A549 (cell line): ENCODE measurements around the gene GPR32. TPM values are rescaled to one million over a fixed set of nuclear protein-coding genes. Genes with fewer than 3 reads are reported as not detected.
"Not testable (repeated sequence)": the region's sequence is repeated elsewhere in the genome, so short reads cannot be mapped to it uniquely, and the experiment has no call there.

Source experiments
- ATAC-seq, 2 experiments: fragments of 200-7000 bp in 1 of 2; fragments of >200 bp in 1 of 2; cut with Nextera tagmentation in 1 of 2; cut with Tn5 transposase in 1 of 2; 3 replicates each; pipeline versions ENCODE4 v1.8.0 to v1.9.1; 2018 to 2020; ENCODE audit warnings: mild to moderate bottlenecking in 1 of 2, moderate library complexity in 1 of 2
- CTCF ChIA-PET: fragments of 300-600 bp; sonication (Branson Sonifier 250); formaldehyde crosslinking; extraction: SDS; loops from one replicate; lab custom pipeline; 2021; ENCODE audit warnings: antibody characterized with exemption, inconsistent platforms; lab: Yijun Ruan, JAX
- POLR2A ChIA-PET: fragments of 350-600 bp; formaldehyde crosslinking; extraction: SDS; loops from one replicate; lab custom pipeline; 2021; ENCODE audit warnings: antibody characterized with exemption, inconsistent platforms; lab: Yijun Ruan, JAX
- DNase-seq, 2 experiments: peaks; one replicate each; pipeline versions ENCODE4 v3.0.0 to v3.0.0-alpha.2; 2011 to 2016; ENCODE audit warnings: low read depth in 1 of 2, low spot score in 1 of 2
- FAIRE-seq: peaks from 2 replicates; lab custom pipeline; 2011; peaks lifted over from hg19 to GRCh38; lab: Jason Lieb, UNC
- H3K27ac ChIP-seq, 2 experiments: fragments of >200 bp; sonication (Bioruptor Twin); formaldehyde crosslinking; 3 replicates each; pipeline ENCODE4 v1.5.1; 2016 to 2017
- H3K4me1 ChIP-seq: fragments of >200 bp; sonication (Bioruptor Twin); formaldehyde crosslinking; 3 replicates; pipeline ENCODE4 v1.6.1; 2016
- H3K4me2 ChIP-seq: fragments of >200 bp; sonication (Bioruptor Twin); formaldehyde crosslinking; 3 replicates; pipeline ENCODE4 v1.6.1; 2016
- H3K4me3 ChIP-seq: fragments of >200 bp; sonication (Bioruptor Twin); formaldehyde crosslinking; 3 replicates; pipeline ENCODE4 v1.5.1; 2016
- H3K9me3 ChIP-seq: fragments of >200 bp; sonication (Bioruptor Twin); formaldehyde crosslinking; 3 replicates; pipeline ENCODE4 v1.6.1; 2016
- CBX8 ChIP-seq: fragments of 200-600 bp; sonication (generic); IDR thresholded peaks from 2 replicates; pipeline ENCODE4 v1.6.1; 2016
- EHF ChIP-seq: fragments of 250-450 bp; sonication (Bioruptor Pico); IDR thresholded peaks from 2 replicates; pipeline ENCODE4 v1.5.0; 2020; ENCODE audit warnings: mild to moderate bottlenecking
- EHMT2 ChIP-seq: fragments of 200-600 bp; sonication (generic); IDR thresholded peaks from 2 replicates; pipeline ENCODE4 v1.6.1; 2016; ENCODE audit warnings: antibody characterized with exemption, low read depth, mild to moderate bottlenecking, moderate library complexity
- ELK1 ChIP-seq: fragments of 150-350 bp; IDR thresholded peaks from 2 replicates; pipeline ENCODE4 v1.6.1; 2014; ENCODE audit warnings: low read depth, mild to moderate bottlenecking, low read length
- HEYL ChIP-seq: fragments of 250-450 bp; sonication (Bioruptor Pico); IDR thresholded peaks from 2 replicates; pipeline ENCODE4 v1.8.0; 2021; ENCODE audit warnings: mild to moderate bottlenecking, moderate library complexity
- HOXA7 ChIP-seq: fragments of 250-450 bp; sonication (Bioruptor Pico); IDR thresholded peaks from 2 replicates; pipeline ENCODE4 v1.5.0; 2020; ENCODE audit warnings: mild to moderate bottlenecking, moderate library complexity
- HOXB13 ChIP-seq: fragments of 250-450 bp; sonication (Bioruptor Pico); IDR thresholded peaks from 2 replicates; pipeline ENCODE4 v1.5.0; 2020; ENCODE audit warnings: low read depth, mild to moderate bottlenecking, moderate library complexity
- KDM5A ChIP-seq: fragments of 200-600 bp; sonication (generic); IDR thresholded peaks from 2 replicates; pipeline ENCODE4 v1.6.1; 2016; ENCODE audit warnings: antibody characterized with exemption, mild to moderate bottlenecking
- PBX3 ChIP-seq: IDR thresholded peaks from 2 replicates; pipeline ENCODE4 v1.6.1; 2012
- REST ChIP-seq: fragments of 200-600 bp; sonication (generic); IDR thresholded peaks from 2 replicates; pipeline ENCODE4 v1.6.1; 2016; ENCODE audit warnings: antibody characterized with exemption, mild to moderate bottlenecking, moderate library complexity
- RNF2 ChIP-seq: fragments of 200-600 bp; sonication (generic); IDR thresholded peaks from 2 replicates; pipeline ENCODE4 v1.6.1; 2016; ENCODE audit warnings: low read depth, mild to moderate bottlenecking, antibody characterized with exemption, moderate library complexity, borderline replicate concordance
- TP53 ChIP-seq: fragments of 250-450 bp; sonication (Bioruptor Pico); IDR thresholded peaks from 2 replicates; pipeline ENCODE4 v1.5.0; 2021; ENCODE audit warnings: mild to moderate bottlenecking, moderate library complexity
- USF2 ChIP-seq: fragments of 450-650 bp; IDR thresholded peaks from 2 replicates; pipeline ENCODE4 v1.6.1; 2014; ENCODE audit warnings: antibody characterized with exemption
- ZNF302 ChIP-seq: fragments of 250-450 bp; sonication (Bioruptor Pico); IDR thresholded peaks from 2 replicates; pipeline ENCODE4 v1.9.0; 2021; ENCODE audit warnings: inconsistent platforms, mild to moderate bottlenecking, moderate library complexity
- ZSCAN20 ChIP-seq: fragments of 250-450 bp; sonication (Bioruptor Pico); IDR thresholded peaks from 2 replicates; pipeline ENCODE4 v1.8.0; 2022; ENCODE audit warnings: mild to moderate bottlenecking, moderate library complexity
- WGBS: methylation state at CpG from one replicate; pipeline ENCODE4 v1.1.6; 2017; ENCODE audit errors: missing lambda C conversion rate; 5-methylcytosine and 5-hydroxymethylcytosine counted together
- polyA plus RNA-seq, 4 experiments: library from polyadenylated mRNA; depleted of rRNA in 3 of 4; stranded (reverse); fragments of >200 nt; fragmentation: RNase III in 1 of 4; extraction: RNeasy Plus Mini Kit Qiagen cat#74134 plus additional on column Dnase treatment in 1 of 4; gene quantifications; 2 replicates in 3 of 4; 3 replicates in 1 of 4; pipeline ENCODE4 v1.2.3, GENCODE V29; 2011 to 2017

Gene GPR32
- polyA plus RNA-seq, 2 of the 4 experiments (the other 2 are of a cell fraction), result not detected

GRCh38 chr19:50750010-50750409 is 20.3 kb upstream of the GPR32 start:
- 62% methylated on average over 15 of the region's 15 CpGs for WGBS
- TF ChIP-seq RNF2, result no peak
- no peak for TF ChIP-seq PBX3
- TF ChIP-seq USF2, result no peak
- TF ChIP-seq ZSCAN20 (CRISPR knock-in tag), result no peak
- no peak for TF ChIP-seq TP53 (CRISPR knock-in tag)
- TF ChIP-seq HOXB13 (CRISPR knock-in tag), result no peak
- TF ChIP-seq ZNF302 (CRISPR knock-in tag), result no peak
- no peak for TF ChIP-seq HOXA7 (CRISPR knock-in tag)
- no peak for TF ChIP-seq REST
- no peak for TF ChIP-seq ELK1
- TF ChIP-seq, all 56 proteins: peak for 0
- H3K4me1 ChIP-seq, result peaks cover 6% of the 10 kb centered on the region; the same call in 1 of the 3 replicates
- no peak overlapping the region for H3K27ac ChIP-seq
- ATAC-seq, result no peak
- FAIRE-seq, result no peak
- POLR2A ChIA-PET, result interaction anchor here (1.6 kb wide), 1 partner anchor 25 kb away, joined by 4 read pairs; no protein-coding TSS in a partner anchor
- DNase-seq, result no peak
- CTCF ChIA-PET, result interaction anchor here (1.0 to 2.9 kb wide), 5 partner anchors 9 to 212 kb away, joined by 3 to 17 read pairs (median 4); no protein-coding TSS in a partner anchor
- no peaks in the 10 kb centered on the region for H3K9me3 ChIP-seq
- H3K4me2 ChIP-seq, result no peak overlapping the region
- no peak overlapping the region for H3K4me3 ChIP-seq

- TF ChIP-seq CBX8 (no peak), EHF (CRISPR knock-in tag) (no peak), HEYL (no peak), HOXA7 (CRISPR knock-in tag) (no peak), KDM5A (no peak), EHMT2 (no peak)
- Histone ChIP-seq H3K4me3 (no peak overlapping the region), H3K27ac (no peak overlapping the region), H3K9me3 (no peaks in the 10 kb centered on the region), H3K4me2 (no peak overlapping the region), H3K4me1 (no peaks in the 10 kb centered on the region)
- DNase-seq, result no peak
- CTCF ChIA-PET, result interaction anchor here (1.0 to 4.8 kb wide), 7 partner anchors 10 to 216 kb away, joined by 3 to 25 read pairs (median 5); no protein-coding TSS in a partner anchor
- ATAC-seq, result no peak
- no peak for FAIRE-seq
- POLR2A ChIA-PET, result interaction anchor here (1.2 kb wide), 1 partner anchor 29 kb away, joined by 5 read pairs; no protein-coding TSS in a partner anchor
- 35% methylated on average over 4 of the region's 4 CpGs for WGBS
Measured at GRCh38 chr19:50753879-50754278, 16.4 kb upstream of the GPR32 start.

- not testable (repeated sequence) for DNase-seq
- FAIRE-seq, result peak; percentile 99
Measured at GRCh38 chr19:50756244-50756643, 14.0 kb upstream of the GPR32 start.

GRCh38 chr19:50757624-50758023 is 12.6 kb upstream of the GPR32 start:
- WGBS, result 89% methylated on average over 3 of the region's 3 CpGs
- H3K4me3 ChIP-seq, POLR2A ChIA-PET, H3K4me1 ChIP-seq, DNase-seq, FAIRE-seq, H3K27ac ChIP-seq, H3K9me3 ChIP-seq, H3K4me2 ChIP-seq, ATAC-seq, CTCF ChIA-PET: not testable (repeated sequence)

More at GRCh38 chr19:50756244-50756643, 14.0 kb upstream of the GPR32 start:
- CTCF ChIA-PET, result interaction anchor here (0.6 to 4.8 kb wide), 2 partner anchors 27 to 32 kb away, joined by 3 to 25 read pairs; no protein-coding TSS in a partner anchor
- H3K4me1 ChIP-seq, H3K27ac ChIP-seq, H3K4me2 ChIP-seq, H3K9me3 ChIP-seq, POLR2A ChIA-PET, H3K4me3 ChIP-seq: not testable (repeated sequence)
- 38% methylated on average over 8 of the region's 8 CpGs for WGBS
- ATAC-seq, result peak; percentile 37 to 41; a peak in 3 of 6 replicates

- ATAC-seq, H3K4me2 ChIP-seq, H3K9me3 ChIP-seq, H3K27ac ChIP-seq, POLR2A ChIA-PET, FAIRE-seq, H3K4me1 ChIP-seq, H3K4me3 ChIP-seq, DNase-seq: not testable (repeated sequence)
- WGBS, result 74% methylated on average over 18 of the region's 18 CpGs
- CTCF ChIA-PET, result interaction anchor here (1.2 to 3.0 kb wide), 5 partner anchors 10 to 222 kb away, joined by 3 to 11 read pairs (median 4); partner anchors contain the start of gene CLEC11A
Measured at GRCh38 chr19:50759076-50759475, 11.2 kb upstream of the GPR32 start.
